GM13977 (cell line): ENCODE measurements around the gene CCL21.

Source experiments
- DNase-seq: peaks from one replicate; pipeline ENCODE4 v3.0.0; 2012; ENCODE audit warnings: low spot score
- in situ Hi-C: fragments of 300-500 bp; cut with MboI; formaldehyde crosslinking; loops from one replicate; pipeline ENCODE4 v1.12.0; 2022; ENCODE audit warnings: low sequenced_read_pairs, low pct_unique_long_range_greater_than_20kb, mixed read lengths, inconsistent platforms; ENCODE audit not compliant: unreplicated experiment
- TF ChIP-seq, protein P1 (sequence below): IDR thresholded peaks from 2 replicates; pipeline ENCODE4 v1.5.1; 2012; ENCODE audit warnings: mild to moderate bottlenecking, control low read depth; ENCODE audit not compliant: insufficient read depth; ENCODE audit errors: extremely low read depth, missing control alignments

The CCL21 gene

DNA sequence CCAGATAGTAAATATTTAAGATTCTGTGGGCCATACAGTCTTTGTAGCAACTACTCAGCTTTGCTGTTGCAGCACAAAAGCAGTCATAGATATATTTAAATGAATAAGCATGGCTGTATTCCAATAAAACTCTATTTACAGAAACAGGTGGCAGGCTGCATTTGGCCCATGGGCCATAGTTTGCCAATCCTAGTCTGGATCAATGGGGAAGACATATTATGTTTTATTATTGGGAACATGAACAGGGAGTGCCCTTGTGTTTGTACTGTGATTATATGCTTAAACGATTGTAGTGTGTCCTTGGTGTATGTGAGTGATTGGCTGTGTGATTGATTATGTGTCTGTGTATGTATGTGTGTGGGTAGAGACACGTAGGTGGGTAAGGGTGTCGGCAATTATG is 35.5 kb downstream of the CCL21 start:
- in situ Hi-C loops, result no loop called here
- TF ChIP-seq, protein P1, sequence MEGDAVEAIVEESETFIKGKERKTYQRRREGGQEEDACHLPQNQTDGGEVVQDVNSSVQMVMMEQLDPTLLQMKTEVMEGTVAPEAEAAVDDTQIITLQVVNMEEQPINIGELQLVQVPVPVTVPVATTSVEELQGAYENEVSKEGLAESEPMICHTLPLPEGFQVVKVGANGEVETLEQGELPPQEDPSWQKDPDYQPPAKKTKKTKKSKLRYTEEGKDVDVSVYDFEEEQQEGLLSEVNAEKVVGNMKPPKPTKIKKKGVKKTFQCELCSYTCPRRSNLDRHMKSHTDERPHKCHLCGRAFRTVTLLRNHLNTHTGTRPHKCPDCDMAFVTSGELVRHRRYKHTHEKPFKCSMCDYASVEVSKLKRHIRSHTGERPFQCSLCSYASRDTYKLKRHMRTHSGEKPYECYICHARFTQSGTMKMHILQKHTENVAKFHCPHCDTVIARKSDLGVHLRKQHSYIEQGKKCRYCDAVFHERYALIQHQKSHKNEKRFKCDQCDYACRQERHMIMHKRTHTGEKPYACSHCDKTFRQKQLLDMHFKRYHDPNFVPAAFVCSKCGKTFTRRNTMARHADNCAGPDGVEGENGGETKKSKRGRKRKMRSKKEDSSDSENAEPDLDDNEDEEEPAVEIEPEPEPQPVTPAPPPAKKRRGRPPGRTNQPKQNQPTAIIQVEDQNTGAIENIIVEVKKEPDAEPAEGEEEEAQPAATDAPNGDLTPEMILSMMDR, result no peak
- DNase-seq, result no peak

DNA sequence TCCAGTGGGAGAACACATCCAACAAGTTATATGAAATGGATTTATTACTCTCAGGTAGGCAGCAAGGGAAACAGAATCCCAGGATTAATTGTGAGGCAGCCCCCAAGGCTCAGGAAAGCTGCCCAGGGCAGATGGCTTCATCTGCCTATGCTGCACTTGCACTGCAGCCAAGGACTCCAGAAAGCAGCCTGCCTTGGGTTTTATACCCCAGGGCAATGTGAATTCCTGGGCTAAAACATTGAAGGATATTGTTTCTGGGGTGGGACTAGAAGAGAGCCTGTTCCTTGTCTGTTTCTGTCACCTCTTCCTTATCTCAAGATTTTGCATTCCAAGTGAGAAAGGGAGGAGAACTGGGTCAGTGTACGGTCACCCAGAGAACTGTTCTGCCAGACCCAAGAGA is 38.6 kb downstream of the CCL21 start:
- in situ Hi-C loops, result no loop called here

DNA sequence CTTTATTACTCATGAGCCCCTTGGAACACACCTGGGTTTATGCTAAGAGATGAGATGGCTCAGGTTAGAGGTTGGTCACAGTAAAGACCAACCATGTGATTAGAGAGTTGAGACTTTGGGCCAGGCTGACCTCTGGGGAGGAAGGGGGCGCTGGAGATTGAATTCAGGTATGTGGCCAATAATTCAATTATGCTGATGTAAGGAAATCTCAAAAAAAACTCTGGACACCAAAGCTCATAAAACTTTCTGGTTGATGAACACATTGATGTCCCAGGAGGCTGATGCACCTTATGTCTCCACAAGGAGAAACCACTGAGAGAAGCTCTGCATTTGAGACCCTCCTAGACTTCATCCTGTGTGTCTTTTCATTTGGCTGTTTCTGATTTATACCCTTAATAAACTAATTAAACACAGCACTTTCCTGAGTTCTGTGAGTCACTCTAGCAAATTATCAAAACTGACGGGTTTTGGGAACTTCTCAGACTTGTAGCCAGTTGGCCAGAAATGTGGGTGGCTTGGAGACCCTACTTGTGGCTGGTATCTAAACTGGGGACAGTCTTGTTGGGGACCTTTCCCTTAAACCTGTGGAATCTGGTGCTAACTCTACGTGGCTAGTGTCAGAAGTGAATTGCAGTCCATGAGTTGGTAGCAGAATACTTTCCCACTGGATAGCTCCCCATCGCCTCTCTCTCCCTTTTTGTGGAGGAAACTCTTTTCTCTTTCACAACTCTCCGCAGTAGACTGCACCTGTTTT is 40.0 kb downstream of the CCL21 start:
- TF ChIP-seq, protein P1, result no peak
- in situ Hi-C loops, result no loop called here
- DNase-seq, result no peak

More for the DNA sequence above, 38.6 kb downstream of the CCL21 start:
- DNase-seq, result no peak
- TF ChIP-seq, protein P1, result no peak

DNA sequence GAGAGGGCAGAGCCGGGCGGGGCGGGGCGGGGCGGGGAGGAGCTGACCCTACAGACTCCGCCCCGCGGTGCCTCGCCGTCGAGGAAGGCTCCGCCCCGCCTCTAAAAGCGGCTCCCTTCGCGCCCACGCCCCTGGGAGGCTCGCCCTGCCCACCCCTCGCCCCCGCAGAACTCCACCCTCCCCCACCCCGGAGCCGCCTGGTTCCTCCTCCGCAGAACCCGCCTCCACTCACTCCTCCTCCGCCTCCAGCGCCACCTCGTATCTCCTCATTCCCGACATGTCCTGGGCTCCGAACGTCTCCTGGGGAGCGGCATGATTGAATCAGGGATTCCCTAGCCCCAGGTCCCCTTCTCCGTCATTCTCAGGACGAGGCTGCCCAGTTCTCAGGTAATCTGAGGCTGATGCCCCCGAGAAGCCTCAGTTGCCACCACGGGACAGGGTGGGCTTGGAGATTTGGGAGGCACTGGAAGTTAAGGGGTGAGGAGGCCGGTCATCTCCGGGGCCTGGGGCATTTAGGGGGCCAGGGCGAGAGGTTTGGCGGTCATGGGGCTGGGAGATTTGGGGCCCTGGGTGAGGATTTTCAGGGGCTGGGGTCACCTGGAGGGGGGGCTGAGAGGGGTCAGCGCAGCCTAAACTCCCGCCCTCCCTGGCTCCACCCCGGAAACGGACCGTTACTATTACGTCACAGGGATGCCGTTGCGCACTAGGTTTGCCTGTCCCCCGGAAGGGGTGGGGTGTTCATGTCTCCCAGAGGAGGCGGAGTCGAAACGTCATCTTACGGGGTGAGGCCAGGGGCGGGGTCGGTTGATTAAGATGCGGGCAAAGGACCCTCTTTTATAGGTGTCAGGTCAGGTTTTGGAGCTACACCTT is 44.3 kb downstream of the CCL21 start:
- TF ChIP-seq, protein P1, result no peak
- in situ Hi-C loops, result no loop called here
- DNase-seq, result peak; percentile 92

DNA sequence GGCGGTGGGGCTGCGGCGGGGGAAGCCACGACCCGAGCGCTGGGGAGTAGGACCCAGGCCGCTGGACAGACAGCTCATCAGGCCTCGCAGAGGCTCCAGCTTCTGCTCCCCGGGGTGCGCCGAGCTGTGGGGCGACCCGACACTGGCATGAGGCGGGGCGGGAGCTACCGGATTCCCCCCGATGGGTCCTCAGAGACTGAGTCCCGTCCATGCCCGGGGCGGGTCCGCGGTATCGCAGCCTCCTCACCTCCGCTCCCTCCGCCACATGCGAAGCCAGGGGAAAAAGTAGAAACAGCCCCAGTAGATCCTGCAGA is 44.9 kb downstream of the CCL21 start:
- no peak for DNase-seq
- in situ Hi-C loops, result no loop called here
- TF ChIP-seq, protein P1, result no peak

DNA sequence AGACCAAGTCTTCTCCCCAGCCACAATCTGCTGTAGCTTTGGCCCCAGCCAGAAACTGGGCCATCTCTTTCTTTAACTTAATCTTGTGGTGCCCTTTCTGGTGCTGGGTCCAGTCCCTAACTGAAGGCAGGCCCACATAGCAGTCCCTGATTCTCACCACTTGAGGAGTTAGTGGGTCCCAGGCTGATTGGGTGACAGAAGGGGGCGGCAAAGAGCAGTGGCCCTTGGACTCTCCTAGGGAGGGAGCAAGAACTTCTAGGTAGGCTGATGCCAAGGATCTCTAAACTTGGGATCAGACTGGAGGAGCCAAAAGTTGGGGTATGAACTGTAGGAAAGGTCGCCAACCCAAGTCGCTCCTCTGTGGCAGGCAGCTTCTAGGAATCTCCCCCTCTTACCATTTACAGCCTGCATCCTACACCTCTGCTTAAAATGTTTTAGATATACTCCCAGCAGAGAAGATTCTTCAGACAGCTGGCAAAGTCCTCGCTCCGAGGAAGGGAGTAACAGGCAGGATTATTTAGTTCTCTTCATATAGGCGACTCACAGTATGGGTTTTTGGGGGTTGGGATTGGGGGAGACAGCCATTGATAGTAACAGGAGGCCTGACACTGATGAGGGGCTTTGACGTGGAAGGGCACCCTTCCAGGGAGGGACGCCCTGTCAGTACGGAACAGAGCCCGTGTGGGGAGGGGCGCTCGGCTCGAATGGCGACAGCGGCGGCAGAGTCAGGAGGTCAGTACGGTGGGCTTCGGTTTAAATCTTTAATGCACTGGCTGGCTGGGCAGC is 45.5 kb downstream of the CCL21 start:
- peak; percentile 73 for DNase-seq
- in situ Hi-C loops, result no loop called here
- TF ChIP-seq, protein P1, result peak; percentile 78
